ENCODE results near the gene CLEC12A. TPM values are rescaled to one million over a fixed set of nuclear protein-coding genes. Genes with fewer than 3 reads are reported as not detected.
"Not testable (repeated sequence)": the region's sequence is repeated elsewhere in the genome, so short reads cannot be mapped to it uniquely, and the experiment has no call there.

The CLEC12A gene
- total and polyA plus RNA-seq, 2 of the 4 experiments (the other 2 are of a cell fraction), result not detected

GRCh38 chr12:9952954-9953729 is 18.1 kb upstream of the CLEC12A start:
- H3K9me1 ChIP-seq (ENCODE audit: insufficient read depth, low read length); in situ Hi-C loops (cut with MboI; ENCODE audit: low sequenced_read_pairs); dilution Hi-C loops (cut with HindIII; ENCODE audit: low sequenced_read_pairs, unreplicated experiment); H2BK20ac ChIP-seq (ENCODE audit: low read depth, low read length); H3K79me1 ChIP-seq (ENCODE audit: low read depth in 1 of 2, low read length in 2 of 2); H3K4me3 ChIP-seq (ENCODE audit: insufficient read depth, low read depth, low read length); intact Hi-C loops (cut with micrococcal nuclease); H3K18ac ChIP-seq (ENCODE audit: low read depth, low read length); H4K5ac ChIP-seq (ENCODE audit: low read depth, low read length); H2BK120ac ChIP-seq (ENCODE audit: low read depth, low read length); H3K4ac ChIP-seq (ENCODE audit: low read depth, low read length); H2AK5ac ChIP-seq (ENCODE audit: low read depth, low read length); H3K27ac ChIP-seq (ENCODE audit: insufficient read depth, low read length); POLR2A ChIA-PET (ENCODE audit: unreplicated experiment); ATAC-seq (ENCODE audit: low read depth); H2BK15ac ChIP-seq (ENCODE audit: low read depth, low read length); BruUV-seq (replicated peaks); H3K23ac ChIP-seq (ENCODE audit: low read depth, low read length); H3K56ac ChIP-seq (ENCODE audit: extremely low read depth, insufficient read depth, low read length); H3K9ac ChIP-seq (ENCODE audit: low read depth, low read length); H3K14ac ChIP-seq (replicated peaks; ENCODE audit: low read depth, low read length); H3K9me3 ChIP-seq (ENCODE audit: control insufficient read depth, insufficient read depth, low read length); H2AFZ ChIP-seq (replicated peaks; ENCODE audit: low read length, poor library complexity); H2AK9ac ChIP-seq (replicated peaks; ENCODE audit: low read depth, low read length, poor library complexity); H4K20me1 ChIP-seq (ENCODE audit: insufficient read depth, low read length); H3K4me2 ChIP-seq (ENCODE audit: low read depth, low read length); H4K91ac ChIP-seq (ENCODE audit: insufficient read depth, low read depth, low read length); H3K4me1 ChIP-seq (ENCODE audit: control insufficient read depth, insufficient read depth, low read length); H3K36me3 ChIP-seq (ENCODE audit: control insufficient read depth, insufficient read depth, low read length); H2BK5ac ChIP-seq (ENCODE audit: low read depth, low read length, poor library complexity, severe bottlenecking); DNase-seq; H4K8ac ChIP-seq (ENCODE audit: low read depth in 2 of 2, low read length in 2 of 2); H3K27me3 ChIP-seq (ENCODE audit: control insufficient read depth, insufficient read depth, low read length); CTCF ChIA-PET: not testable (repeated sequence)
- no CpG with 5 or more reads among the region's 55 CpGs for WGBS, 2 experiments (ENCODE audit: extremely low coverage in 2 of 2, insufficient read length in 1 of 2)

Data from IMR-90 (cell line).